SK-N-SH treated with all-trans-retinoic acid at 6 μM for 48 hours (cell line): ENCODE measurements around the gene UVRAG.

Experiments
- BACH2 ChIP-seq: fragments of 250-450 bp; sonication (Bioruptor Pico); IDR thresholded peaks from 2 replicates; pipeline ENCODE4 v1.9.0; 2021; ENCODE audit warnings: mild to moderate bottlenecking, borderline replicate concordance
- SNAI2 ChIP-seq: fragments of 250-450 bp; sonication (Bioruptor Pico); IDR thresholded peaks from 2 replicates; pipeline ENCODE4 v1.5.0; 2020; ENCODE audit warnings: mild to moderate bottlenecking, moderate library complexity
- ZFP3 ChIP-seq: fragments of 250-450 bp; sonication (Bioruptor Pico); IDR thresholded peaks from 2 replicates; pipeline ENCODE4 v1.5.0; 2020; ENCODE audit warnings: mild to moderate bottlenecking, moderate library complexity
- ZFP30 ChIP-seq: fragments of 450-650 bp; formaldehyde crosslinking; IDR thresholded peaks from 2 replicates; pipeline ENCODE4 v1.5.0; 2022; ENCODE audit warnings: mild to moderate bottlenecking, moderate library complexity
- TF ChIP-seq, protein P1 (sequence below): fragments of 250-450 bp; sonication (Bioruptor Pico); IDR thresholded peaks from 2 replicates; pipeline ENCODE4 v1.8.0; 2020; ENCODE audit warnings: mild to moderate bottlenecking, moderate library complexity, borderline replicate concordance
- TF ChIP-seq, protein P2 (sequence below): fragments of 250-450 bp; sonication (Bioruptor Pico); IDR thresholded peaks from 2 replicates; pipeline ENCODE4 v1.8.0; 2021; ENCODE audit warnings: low read depth, mild to moderate bottlenecking, moderate library complexity, borderline replicate concordance

DNA sequence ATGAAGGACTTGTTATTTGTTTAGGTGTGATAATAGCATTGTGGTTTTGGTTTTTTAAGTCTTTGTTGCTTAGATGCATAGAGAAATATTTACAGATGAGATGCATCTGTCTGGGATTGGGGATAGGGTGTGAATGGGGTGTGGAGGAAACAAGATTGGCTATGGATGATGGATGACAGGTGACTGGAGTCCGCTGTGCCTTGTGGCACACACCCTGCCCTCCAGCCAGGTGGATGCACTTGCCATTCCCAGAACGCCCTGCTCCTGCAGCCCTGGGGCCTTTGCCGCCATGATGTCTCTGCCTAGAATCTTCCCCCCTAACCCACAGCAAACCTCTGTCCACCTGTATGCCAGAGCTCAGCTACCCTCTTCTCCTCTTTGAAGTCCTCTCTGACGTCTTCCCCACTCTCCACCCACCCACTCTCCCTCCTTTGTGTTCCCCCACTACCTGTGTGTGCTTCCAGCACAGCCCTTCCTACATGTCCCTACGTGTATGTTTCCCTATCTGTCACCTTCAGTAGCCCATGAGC, 336.6 kb downstream of the UVRAG start:
- TF ChIP-seq, protein P1, sequence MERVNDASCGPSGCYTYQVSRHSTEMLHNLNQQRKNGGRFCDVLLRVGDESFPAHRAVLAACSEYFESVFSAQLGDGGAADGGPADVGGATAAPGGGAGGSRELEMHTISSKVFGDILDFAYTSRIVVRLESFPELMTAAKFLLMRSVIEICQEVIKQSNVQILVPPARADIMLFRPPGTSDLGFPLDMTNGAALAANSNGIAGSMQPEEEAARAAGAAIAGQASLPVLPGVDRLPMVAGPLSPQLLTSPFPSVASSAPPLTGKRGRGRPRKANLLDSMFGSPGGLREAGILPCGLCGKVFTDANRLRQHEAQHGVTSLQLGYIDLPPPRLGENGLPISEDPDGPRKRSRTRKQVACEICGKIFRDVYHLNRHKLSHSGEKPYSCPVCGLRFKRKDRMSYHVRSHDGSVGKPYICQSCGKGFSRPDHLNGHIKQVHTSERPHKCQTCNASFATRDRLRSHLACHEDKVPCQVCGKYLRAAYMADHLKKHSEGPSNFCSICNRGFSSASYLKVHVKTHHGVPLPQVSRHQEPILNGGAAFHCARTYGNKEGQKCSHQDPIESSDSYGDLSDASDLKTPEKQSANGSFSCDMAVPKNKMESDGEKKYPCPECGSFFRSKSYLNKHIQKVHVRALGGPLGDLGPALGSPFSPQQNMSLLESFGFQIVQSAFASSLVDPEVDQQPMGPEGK (CRISPR knock-in tag): no peak
- TF ChIP-seq ZFP30 (CRISPR knock-in tag) (no peak), BACH2 (no peak), ZFP3 (no peak), SNAI2 (CRISPR knock-in tag) (no peak)
- TF ChIP-seq, protein P2, sequence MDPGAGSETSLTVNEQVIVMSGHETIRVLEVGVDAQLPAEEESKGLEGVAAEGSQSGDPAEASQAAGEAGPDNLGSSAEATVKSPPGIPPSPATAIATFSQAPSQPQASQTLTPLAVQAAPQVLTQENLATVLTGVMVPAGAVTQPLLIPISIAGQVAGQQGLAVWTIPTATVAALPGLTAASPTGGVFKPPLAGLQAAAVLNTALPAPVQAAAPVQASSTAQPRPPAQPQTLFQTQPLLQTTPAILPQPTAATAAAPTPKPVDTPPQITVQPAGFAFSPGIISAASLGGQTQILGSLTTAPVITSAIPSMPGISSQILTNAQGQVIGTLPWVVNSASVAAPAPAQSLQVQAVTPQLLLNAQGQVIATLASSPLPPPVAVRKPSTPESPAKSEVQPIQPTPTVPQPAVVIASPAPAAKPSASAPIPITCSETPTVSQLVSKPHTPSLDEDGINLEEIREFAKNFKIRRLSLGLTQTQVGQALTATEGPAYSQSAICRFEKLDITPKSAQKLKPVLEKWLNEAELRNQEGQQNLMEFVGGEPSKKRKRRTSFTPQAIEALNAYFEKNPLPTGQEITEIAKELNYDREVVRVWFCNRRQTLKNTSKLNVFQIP (CRISPR knock-in tag): no peak
